Stimulated activated CD4-positive, alpha-beta T cell treated with anti-CD3 and anti-CD28 coated beads, Interleukin-1b, Interleukin-23, amount 100 ng/mL, for 1 hour (primary cell): ENCODE data around the gene OR5W2.
"Not testable (repeated sequence)": the region's sequence is repeated elsewhere in the genome, so short reads cannot be mapped to it uniquely, and the experiment has no call there.

Source experiments
- DNase-seq, 2 donors: peaks; one replicate each; pipeline ENCODE4 v3.0.0-alpha.2; 2020; ENCODE audit warnings: low read depth in 2 of 2

OR5W2 gene

DNA sequence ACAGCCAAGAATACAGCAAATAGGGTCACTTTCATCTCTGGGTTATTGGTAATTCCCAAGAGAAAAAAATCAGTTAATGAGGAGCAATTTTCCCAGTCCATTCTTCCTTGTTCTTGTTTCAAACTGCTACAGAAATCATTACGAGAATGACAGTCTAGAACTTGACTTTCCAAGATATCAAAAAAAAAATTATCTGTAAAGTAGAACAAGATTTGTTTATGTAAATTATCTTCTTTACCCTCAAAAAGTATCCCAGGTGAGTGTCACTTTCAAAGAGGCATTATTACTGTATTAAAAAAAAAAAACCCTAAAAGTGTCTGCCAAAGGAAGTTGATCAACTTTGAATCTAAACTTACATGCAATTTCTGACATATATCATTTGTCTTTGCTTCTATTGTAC lies at the start of gene OR5W2:
TSS of gene OR5W2 (minus strand) at position 101 of the 400 bp plus-strand sequence. CDS start at position 101, 0 bp downstream.
- no peak for DNase-seq

DNA sequence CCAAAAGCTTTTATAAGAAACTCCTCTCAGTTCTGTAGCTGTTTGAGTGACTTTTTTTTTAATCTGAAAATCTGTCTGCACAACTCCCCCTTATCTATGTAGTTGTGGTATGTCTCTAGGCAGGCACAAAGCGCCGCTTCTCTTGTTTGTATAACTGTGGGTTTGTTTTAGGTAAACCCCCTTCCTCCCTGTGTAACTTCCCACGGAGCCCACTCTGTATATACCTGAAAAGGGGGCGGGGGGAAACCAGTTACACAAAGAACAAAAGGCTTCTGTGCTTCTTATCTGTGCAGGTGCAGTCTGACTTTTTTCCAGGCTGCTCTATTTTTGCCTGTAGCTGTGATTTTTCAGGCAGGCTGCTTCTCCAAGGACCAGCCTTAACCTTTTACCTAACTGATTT lies 42.1 kb upstream of the OR5W2 start:
- DNase-seq: no peak

- no peak for DNase-seq
These were observed 34.9 kb upstream of the OR5W2 start for GRCh38 chr11:55949330-55949729.

DNA sequence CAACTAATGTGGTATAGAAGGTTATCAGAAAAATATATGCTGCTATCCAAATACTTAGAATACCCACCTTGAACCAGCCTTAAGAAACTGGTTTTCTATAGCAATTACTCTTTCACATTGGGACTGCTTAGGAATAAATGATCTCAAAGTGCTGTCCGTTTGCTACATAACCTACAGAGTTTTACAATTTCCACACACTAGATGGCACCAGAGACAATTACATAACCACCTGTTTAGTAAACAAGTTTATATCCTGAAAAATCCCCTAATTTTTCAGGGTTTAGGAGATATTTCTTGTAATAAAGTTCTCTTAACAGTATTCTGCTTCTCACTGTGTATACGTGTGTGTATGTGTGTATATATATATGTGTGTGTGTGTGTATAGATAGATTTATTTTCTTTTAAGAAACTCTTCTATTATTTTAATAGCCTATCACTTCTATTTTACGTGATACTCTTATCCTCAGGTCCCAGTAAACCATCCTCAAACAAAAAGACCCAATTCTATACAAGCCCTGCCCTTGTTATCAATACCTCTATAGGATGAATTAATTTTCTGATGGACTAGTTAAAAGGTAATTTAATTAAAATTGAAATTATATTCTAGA lies 28.5 kb upstream of the OR5W2 start:
- DNase-seq: no peak

DNA sequence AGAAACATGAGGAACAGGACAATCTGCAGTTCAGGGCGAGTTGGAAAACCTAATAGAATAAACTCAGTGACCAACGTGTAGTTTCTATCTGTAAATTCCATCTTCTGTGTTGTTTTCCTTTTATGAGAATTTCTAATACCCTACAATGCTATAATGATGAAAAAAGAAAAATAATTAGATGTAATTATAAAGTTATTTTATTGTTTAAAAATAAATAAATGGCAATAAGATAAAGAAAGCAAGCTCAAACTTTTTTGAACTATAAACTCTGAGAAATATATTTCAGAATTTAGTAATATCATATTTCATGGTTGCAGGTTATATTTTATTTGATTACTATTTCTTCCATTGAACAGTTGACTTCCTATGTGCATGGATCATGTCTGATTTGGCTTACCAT lies 21.9 kb upstream of the OR5W2 start, which contains the start of gene OR5I1:
TSS of gene OR5I1 (minus strand) at position 101 of the 400 bp plus-strand sequence. CDS start at position 101, 0 bp downstream.
- no peak for DNase-seq

- DNase-seq: no peak
These were observed 6.2 kb upstream of the OR5W2 start for GRCh38 chr11:55920537-55920936.

GRCh38 chr11:55902308-55902707 lies 12.1 kb downstream of the OR5W2 start:
- no peak for DNase-seq

DNA sequence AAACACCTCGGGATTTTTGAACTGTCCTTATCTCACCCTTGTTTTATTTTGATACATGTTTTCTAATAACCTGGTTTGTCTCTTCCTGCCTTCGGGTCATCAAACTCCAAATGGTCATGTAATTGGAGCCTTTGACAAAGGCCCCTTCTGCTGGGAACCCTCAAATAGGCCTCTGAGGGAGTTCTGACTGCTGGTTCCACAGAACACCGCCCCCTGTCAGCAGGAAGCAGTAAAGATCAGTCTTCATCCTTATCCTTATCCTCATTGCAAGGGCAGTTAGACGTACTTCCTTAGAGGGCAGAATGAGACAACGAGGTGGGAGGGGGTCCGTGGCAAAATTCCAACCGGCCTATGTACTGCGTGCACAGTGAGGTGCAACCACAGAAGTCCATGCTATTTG lies 19.2 kb downstream of the OR5W2 start:
- DNase-seq: no peak

DNA sequence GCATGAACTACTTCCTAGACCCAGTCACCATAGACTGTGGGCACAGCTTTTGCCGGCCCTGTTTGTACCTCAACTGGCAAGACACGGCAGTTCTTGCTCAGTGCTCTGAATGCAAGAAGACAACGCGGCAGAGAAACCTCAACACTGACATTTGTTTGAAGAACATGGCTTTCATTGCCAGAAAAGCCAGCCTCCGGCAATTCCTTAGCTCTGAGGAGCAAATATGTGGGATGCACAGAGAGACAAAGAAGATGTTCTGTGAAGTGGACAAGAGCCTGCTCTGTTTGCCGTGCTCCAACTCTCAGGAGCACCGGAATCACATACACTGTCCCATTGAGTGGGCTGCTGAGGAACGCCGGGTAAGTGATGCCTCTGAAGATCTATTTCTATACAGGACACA lies 28.9 kb downstream of the OR5W2 start:
- DNase-seq: not testable (repeated sequence)

DNA sequence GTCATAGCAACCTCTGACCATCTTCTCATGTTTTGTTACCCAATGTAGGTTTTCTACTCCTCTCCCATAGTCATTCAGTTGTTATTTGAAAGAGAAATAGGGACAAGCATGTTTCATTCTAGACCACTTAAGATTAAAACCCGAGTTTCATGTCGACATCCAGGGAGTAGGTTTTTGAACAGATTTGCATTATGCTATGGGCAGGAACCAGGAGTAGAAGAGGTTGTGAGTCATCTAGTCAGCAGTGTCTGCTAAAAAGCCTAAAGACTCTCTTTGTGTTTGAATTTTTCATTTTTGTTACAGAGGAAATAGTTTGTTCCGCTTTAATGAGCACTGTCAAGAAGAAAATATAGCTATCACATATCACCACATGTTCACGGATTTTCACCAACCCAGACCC lies 29.4 kb downstream of the OR5W2 start:
- DNase-seq: not testable (repeated sequence)

GRCh38 chr11:55882997-55883396 lies 31.4 kb downstream of the OR5W2 start, which contains the start of gene TRIM51:
Gene TRIM51, plus strand, starts transcription at chr11:55883297. Its CDS starts 2,132 bp downstream, at chr11:55885429.
- not testable (repeated sequence) for DNase-seq

DNA sequence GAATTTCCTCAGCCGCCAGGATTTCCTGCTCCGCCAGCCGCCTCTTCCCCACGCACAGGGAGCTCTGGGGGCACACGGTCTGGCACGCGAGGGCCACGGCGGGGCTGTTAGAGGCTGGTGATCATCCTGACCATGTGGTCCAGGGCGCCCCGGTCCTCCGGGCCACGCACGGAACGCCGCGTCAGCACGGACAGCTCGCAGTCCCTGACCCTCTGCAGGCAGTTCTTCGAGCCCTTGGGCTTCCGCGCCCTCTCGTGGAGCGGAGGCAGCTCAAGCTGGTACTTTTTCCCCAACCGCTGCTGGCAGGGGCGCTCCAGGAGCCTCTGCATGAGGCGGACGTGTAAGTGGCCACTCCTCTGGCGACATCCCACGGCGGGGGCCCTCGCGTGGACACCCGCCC lies 41.2 kb downstream of the OR5W2 start:
- not testable (repeated sequence) for DNase-seq

DNA sequence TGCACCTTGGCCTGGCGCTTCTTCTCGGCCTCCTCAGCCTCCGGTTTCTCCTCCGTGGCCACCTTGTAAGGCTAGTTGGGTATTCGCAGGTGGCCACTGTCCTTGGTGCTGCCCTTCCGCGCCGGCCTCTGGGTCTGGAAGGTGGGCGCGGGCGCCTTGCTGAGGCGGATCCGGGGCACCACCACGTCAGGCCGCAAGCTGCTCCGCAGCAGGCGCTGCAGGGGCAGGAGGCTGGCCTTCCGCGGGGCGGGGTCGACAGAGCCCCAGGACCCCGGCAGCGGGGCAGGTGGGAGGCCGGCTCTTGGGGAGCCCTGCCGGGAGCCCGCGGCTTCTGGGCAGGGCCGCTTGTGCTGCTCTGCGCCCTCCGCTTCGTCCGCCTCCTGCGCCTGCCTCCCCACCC lies 41.7 kb downstream of the OR5W2 start:
- DNase-seq: not testable (repeated sequence)

GRCh38 chr11:55867354-55867753 lies 47.0 kb downstream of the OR5W2 start:
- DNase-seq: not testable (repeated sequence)
